Measurements from ENCODE around the gene ZIC4.

DNA sequence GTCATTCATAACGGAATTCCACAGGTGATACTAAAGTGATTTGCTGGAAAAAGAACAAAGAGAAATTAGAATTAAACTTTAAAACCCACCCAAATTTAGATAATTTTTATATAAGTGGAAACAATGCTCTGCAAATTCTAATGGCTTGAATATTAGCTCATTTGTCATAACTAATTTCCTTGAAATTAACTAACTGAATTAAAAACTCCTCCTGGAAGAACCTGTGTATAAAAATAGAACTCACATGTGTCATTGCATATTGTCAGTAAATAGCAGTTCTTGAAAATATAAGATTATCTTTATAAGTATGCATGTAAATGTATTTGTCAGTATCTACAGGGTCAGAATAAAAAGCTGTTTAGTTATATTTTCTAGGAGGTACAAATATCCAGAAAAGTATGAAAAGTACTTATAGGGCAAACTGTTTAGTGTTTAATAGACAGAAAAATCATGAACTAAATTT, 19.1 kb upstream of the ZIC4 start:
- TF ChIP-seq SUZ12 (IDR thresholded peaks at IDR 0.05; ENCODE audit: extremely low read depth, insufficient read depth, insufficient read length): no peak
- no peak for TF ChIP-seq YY1 (IDR thresholded peaks at IDR 0.05; ENCODE audit: insufficient read depth, insufficient read length)
- TF ChIP-seq ZNF274 (IDR thresholded peaks at IDR 0.05; ENCODE audit: low read depth, low read length): no peak

All from NT2/D1 (cell line).